ENCODE data around the gene MRFAP1. TPM values are rescaled to one million over a fixed set of nuclear protein-coding genes. Genes with fewer than 3 reads are reported as not detected.

MRFAP1 gene
- polyA plus RNA-seq, 3 donors = 72.1 to 180 (median 171) TPM

DNA sequence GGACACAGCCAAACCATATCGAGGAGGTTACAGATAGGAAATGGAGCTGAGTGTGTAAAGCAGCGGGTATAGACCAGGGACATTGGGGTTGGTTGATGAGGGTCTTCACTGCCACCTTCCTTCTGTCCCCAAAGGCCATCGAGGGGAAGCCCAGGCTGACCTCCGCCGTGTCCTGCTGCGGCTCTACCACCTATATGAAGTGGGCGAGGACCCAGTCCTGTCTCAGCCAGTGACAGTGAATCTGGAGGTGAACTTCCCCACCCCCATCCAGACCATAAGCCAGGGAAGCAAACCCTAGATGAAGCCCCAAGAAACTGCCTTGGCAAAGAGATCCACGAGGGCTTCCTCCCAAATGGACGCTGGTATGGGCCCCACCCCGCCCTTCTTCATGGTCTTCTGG is 23.2 kb upstream of the MRFAP1 start:
- TF ChIP-seq CTCF (IDR thresholded peaks at IDR 0.05) = no peak
- Mint-ChIP-seq H3K36me3 (peaks cover 84 to 92% of the 10 kb centered on the region in 2 donors), H3K9me3 (peaks cover 0 to 7% (median 3%) of the 10 kb centered on the region in 7 donors), H3K4me1 (peaks cover 2% of the 10 kb centered on the region), H3K4me3 (no peak overlapping the region), H3K27ac (no peak overlapping the region), H3K27me3 (ENCODE audit: low read depth in 3 of 3) (peaks cover 0 to 6% (median 0%) of the 10 kb centered on the region in 3 donors)
- 97% methylated on average over 6 of the region's 10 CpGs for WGBS (ENCODE audit: insufficient coverage)
- Histone ChIP-seq H3K4me3 (replicated peaks in 1 of 3; ENCODE audit: low read depth in 2 of 3, low read length in 3 of 3) (no peak overlapping the region), H2AFZ (ENCODE audit: insufficient read depth, low read depth, low read length, poor library complexity, severe bottlenecking) (no peak overlapping the region), H3K9ac (ENCODE audit: insufficient read depth, low read length, poor library complexity, severe bottlenecking) (no peak overlapping the region), H4K20me1 (ENCODE audit: insufficient read depth, low read length) (no peaks in the 10 kb centered on the region), H3K4me1 (ENCODE audit: control insufficient read depth in 1 of 2, insufficient read depth in 2 of 2, low read length in 2 of 2) (no peaks in the 10 kb centered on the region), H3K36me3 (replicated peaks in 1 of 2; ENCODE audit: control insufficient read depth in 1 of 2, insufficient read depth in 2 of 2, low read length in 2 of 2) (peaks cover 78 to 93% of the 10 kb centered on the region in 2 donors), H3K27me3 (ENCODE audit: control insufficient read depth in 2 of 2, insufficient read depth in 2 of 2, low read length in 2 of 2) (no peaks in the 10 kb centered on the region), H3K9me3 (replicated peaks in 1 of 2; ENCODE audit: control insufficient read depth in 1 of 2, insufficient read depth in 1 of 2, low read length in 2 of 2) (no peaks in the 10 kb centered on the region), H3K79me2 (ENCODE audit: insufficient read depth, low read length) (no peaks in the 10 kb centered on the region), H3K27ac (ENCODE audit: low read depth in 1 of 2, low read length in 2 of 2) (no peak overlapping the region), H3K4me2 (replicated peaks; ENCODE audit: extremely low read depth, low read length, poor library complexity, severe bottlenecking) (no peak overlapping the region)
- intact Hi-C loops (cut with micrococcal nuclease) = no loop called here
- no peak for DNase-seq

GRCh38 chr4:6618386-6619115 is 21.9 kb upstream of the MRFAP1 start:
- Histone ChIP-seq H3K9me3 (replicated peaks in 1 of 2; ENCODE audit: control insufficient read depth in 1 of 2, insufficient read depth in 1 of 2, low read length in 2 of 2) (no peaks in the 10 kb centered on the region), H3K27ac (ENCODE audit: low read depth in 1 of 2, low read length in 2 of 2) (no peak overlapping the region), H3K4me3 (replicated peaks in 1 of 3; ENCODE audit: low read depth in 2 of 3, low read length in 3 of 3) (no peak overlapping the region), H3K79me2 (ENCODE audit: insufficient read depth, low read length) (no peaks in the 10 kb centered on the region), H3K36me3 (replicated peaks in 1 of 2; ENCODE audit: control insufficient read depth in 1 of 2, insufficient read depth in 2 of 2, low read length in 2 of 2) (peaks cover 70 to 80% of the 10 kb centered on the region in 2 donors), H3K4me1 (ENCODE audit: control insufficient read depth in 1 of 2, insufficient read depth in 2 of 2, low read length in 2 of 2) (no peaks in the 10 kb centered on the region), H3K4me2 (replicated peaks; ENCODE audit: extremely low read depth, low read length, poor library complexity, severe bottlenecking) (no peak overlapping the region), H3K9ac (ENCODE audit: insufficient read depth, low read length, poor library complexity, severe bottlenecking) (no peak overlapping the region), H4K20me1 (ENCODE audit: insufficient read depth, low read length) (no peaks in the 10 kb centered on the region), H2AFZ (ENCODE audit: insufficient read depth, low read depth, low read length, poor library complexity, severe bottlenecking) (no peak overlapping the region), H3K27me3 (ENCODE audit: control insufficient read depth in 2 of 2, insufficient read depth in 2 of 2, low read length in 2 of 2) (no peaks in the 10 kb centered on the region)
- Mint-ChIP-seq H3K27me3 (ENCODE audit: low read depth in 3 of 3) (peaks cover 0 to 6% (median 0%) of the 10 kb centered on the region in 3 donors), H3K36me3 (peaks cover 75 to 81% of the 10 kb centered on the region in 2 donors), H3K9me3 (peaks cover 0 to 4% (median 1%) of the 10 kb centered on the region in 7 donors), H3K4me3 (no peak overlapping the region), H3K27ac (peak overlapping the region in 1 of 7 donors; percentile 55), H3K4me1 (no peaks in the 10 kb centered on the region)
- no peak for DNase-seq
- TF ChIP-seq CTCF (IDR thresholded peaks at IDR 0.05) = no peak
- intact Hi-C loops (cut with micrococcal nuclease) = no loop called here
- WGBS (ENCODE audit: insufficient coverage) = 91% methylated on average over 15 of the region's 19 CpGs

Data from CD14-positive monocyte (primary cell).